ENCODE data around the gene AFM.

Gene AFM

GRCh38 chr4:73451404-73451803 is 30.1 kb upstream of the AFM start:
- Histone ChIP-seq H3K36me3 (ENCODE audit: control insufficient read depth in 2 of 2, insufficient read depth in 2 of 2, low read length in 2 of 2) (no peaks in the 10 kb centered on the region), H3K4me3 (ENCODE audit: low read length in 2 of 2) (no peak overlapping the region), H3K4me1 (ENCODE audit: control insufficient read depth, insufficient read depth, low read length) (no peaks in the 10 kb centered on the region), H3K27ac (ENCODE audit: low read length) (no peak overlapping the region), H3K9me3 (ENCODE audit: control insufficient read depth in 2 of 2, low read length in 2 of 2) (no peaks in the 10 kb centered on the region), H3K27me3 (ENCODE audit: control insufficient read depth in 1 of 2, insufficient read depth in 2 of 2, low read length in 2 of 2) (no peaks in the 10 kb centered on the region), H3K9ac (ENCODE audit: low read length in 2 of 2) (no peak overlapping the region)

- H3K27me3 ChIP-seq (ENCODE audit: control insufficient read depth in 1 of 2, insufficient read depth in 2 of 2, low read length in 2 of 2): no peaks in the 10 kb centered on the region
- no peak overlapping the region for H3K9ac ChIP-seq (ENCODE audit: low read length in 2 of 2)
- H3K27ac ChIP-seq (ENCODE audit: low read length): no peak overlapping the region
- no peaks in the 10 kb centered on the region for H3K9me3 ChIP-seq (ENCODE audit: control insufficient read depth in 2 of 2, low read length in 2 of 2)
- H3K4me1 ChIP-seq (ENCODE audit: control insufficient read depth, insufficient read depth, low read length): no peaks in the 10 kb centered on the region
- H3K4me3 ChIP-seq (ENCODE audit: low read length in 2 of 2): no peak overlapping the region
- H3K36me3 ChIP-seq (ENCODE audit: control insufficient read depth in 2 of 2, insufficient read depth in 2 of 2, low read length in 2 of 2): no peaks in the 10 kb centered on the region
Measured at GRCh38 chr4:73451981-73452747, 29.4 kb upstream of the AFM start.

DNA sequence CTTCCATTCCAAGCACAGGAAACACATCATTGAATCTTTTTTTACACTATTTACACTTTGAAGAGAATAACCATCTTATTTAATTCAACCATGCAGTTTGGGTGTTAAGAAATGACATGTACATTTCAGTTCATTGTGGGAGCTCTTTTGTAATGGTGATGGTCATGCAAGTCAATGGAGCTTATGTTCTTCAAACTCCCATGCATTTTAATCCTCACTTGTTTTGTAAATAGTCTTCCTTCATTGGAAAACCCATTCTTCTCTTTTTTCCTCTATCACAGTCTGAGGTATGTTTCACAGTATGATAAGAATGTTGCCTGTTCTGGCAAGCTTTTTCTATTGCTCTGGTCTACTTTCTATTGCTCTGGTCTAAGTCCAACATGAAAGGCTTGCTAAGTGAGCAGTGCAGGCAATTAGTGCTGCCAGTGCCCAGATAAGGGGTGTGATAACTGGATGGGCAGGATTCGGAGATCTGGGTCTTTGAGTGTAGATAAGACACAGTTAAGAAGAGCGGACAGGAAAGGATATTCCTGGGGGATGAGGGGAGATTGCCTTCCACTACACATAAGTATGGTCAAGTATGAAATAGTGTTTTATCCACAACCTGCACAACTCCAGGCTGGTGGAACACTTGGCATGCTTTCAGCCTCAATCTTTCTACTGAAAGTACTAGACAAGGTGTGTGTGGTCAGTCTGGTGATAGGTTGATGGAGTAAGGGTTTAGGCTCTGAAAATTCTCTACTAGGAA is 28.4 kb upstream of the AFM start:
- Histone ChIP-seq H3K4me3 (ENCODE audit: low read length in 2 of 2) (no peak overlapping the region), H3K27ac (ENCODE audit: low read length) (no peak overlapping the region), H3K4me1 (ENCODE audit: control insufficient read depth, insufficient read depth, low read length) (no peaks in the 10 kb centered on the region), H3K36me3 (ENCODE audit: control insufficient read depth in 2 of 2, insufficient read depth in 2 of 2, low read length in 2 of 2) (no peaks in the 10 kb centered on the region), H3K27me3 (ENCODE audit: control insufficient read depth in 1 of 2, insufficient read depth in 2 of 2, low read length in 2 of 2) (no peaks in the 10 kb centered on the region), H3K9ac (ENCODE audit: low read length in 2 of 2) (no peak overlapping the region), H3K9me3 (ENCODE audit: control insufficient read depth in 2 of 2, low read length in 2 of 2) (no peaks in the 10 kb centered on the region)

- H3K9ac ChIP-seq (ENCODE audit: low read length in 2 of 2): no peak overlapping the region
- no peak overlapping the region for H3K4me3 ChIP-seq (ENCODE audit: low read length in 2 of 2)
- H3K9me3 ChIP-seq (ENCODE audit: control insufficient read depth in 2 of 2, low read length in 2 of 2): no peaks in the 10 kb centered on the region
- no peaks in the 10 kb centered on the region for H3K27me3 ChIP-seq (ENCODE audit: control insufficient read depth in 1 of 2, insufficient read depth in 2 of 2, low read length in 2 of 2)
- H3K36me3 ChIP-seq (ENCODE audit: control insufficient read depth in 2 of 2, insufficient read depth in 2 of 2, low read length in 2 of 2): no peaks in the 10 kb centered on the region
- no peak overlapping the region for H3K27ac ChIP-seq (ENCODE audit: low read length)
- no peaks in the 10 kb centered on the region for H3K4me1 ChIP-seq (ENCODE audit: control insufficient read depth, insufficient read depth, low read length)
Measured at GRCh38 chr4:73453701-73454005, 27.9 kb upstream of the AFM start.

GRCh38 chr4:73454920-73455319 is 26.6 kb upstream of the AFM start:
- no peak overlapping the region for H3K9ac ChIP-seq (ENCODE audit: low read length in 2 of 2)
- H3K9me3 ChIP-seq (ENCODE audit: control insufficient read depth in 2 of 2, low read length in 2 of 2): no peaks in the 10 kb centered on the region
- no peaks in the 10 kb centered on the region for H3K27me3 ChIP-seq (ENCODE audit: control insufficient read depth in 1 of 2, insufficient read depth in 2 of 2, low read length in 2 of 2)
- H3K4me3 ChIP-seq (ENCODE audit: low read length in 2 of 2): no peak overlapping the region
- no peaks in the 10 kb centered on the region for H3K36me3 ChIP-seq (ENCODE audit: control insufficient read depth in 2 of 2, insufficient read depth in 2 of 2, low read length in 2 of 2)
- H3K27ac ChIP-seq (ENCODE audit: low read length): no peak overlapping the region
- H3K4me1 ChIP-seq (ENCODE audit: control insufficient read depth, insufficient read depth, low read length): no peaks in the 10 kb centered on the region

- Histone ChIP-seq H3K4me3 (ENCODE audit: low read length in 2 of 2) (no peak overlapping the region), H3K9ac (ENCODE audit: low read length in 2 of 2) (no peak overlapping the region), H3K9me3 (ENCODE audit: control insufficient read depth in 2 of 2, low read length in 2 of 2) (no peaks in the 10 kb centered on the region), H3K4me1 (ENCODE audit: control insufficient read depth, insufficient read depth, low read length) (no peaks in the 10 kb centered on the region), H3K27me3 (ENCODE audit: control insufficient read depth in 1 of 2, insufficient read depth in 2 of 2, low read length in 2 of 2) (no peaks in the 10 kb centered on the region), H3K27ac (ENCODE audit: low read length) (no peak overlapping the region), H3K36me3 (ENCODE audit: control insufficient read depth in 2 of 2, insufficient read depth in 2 of 2, low read length in 2 of 2) (no peaks in the 10 kb centered on the region)
Measured at GRCh38 chr4:73456177-73457022, 25.1 kb upstream of the AFM start.

DNA sequence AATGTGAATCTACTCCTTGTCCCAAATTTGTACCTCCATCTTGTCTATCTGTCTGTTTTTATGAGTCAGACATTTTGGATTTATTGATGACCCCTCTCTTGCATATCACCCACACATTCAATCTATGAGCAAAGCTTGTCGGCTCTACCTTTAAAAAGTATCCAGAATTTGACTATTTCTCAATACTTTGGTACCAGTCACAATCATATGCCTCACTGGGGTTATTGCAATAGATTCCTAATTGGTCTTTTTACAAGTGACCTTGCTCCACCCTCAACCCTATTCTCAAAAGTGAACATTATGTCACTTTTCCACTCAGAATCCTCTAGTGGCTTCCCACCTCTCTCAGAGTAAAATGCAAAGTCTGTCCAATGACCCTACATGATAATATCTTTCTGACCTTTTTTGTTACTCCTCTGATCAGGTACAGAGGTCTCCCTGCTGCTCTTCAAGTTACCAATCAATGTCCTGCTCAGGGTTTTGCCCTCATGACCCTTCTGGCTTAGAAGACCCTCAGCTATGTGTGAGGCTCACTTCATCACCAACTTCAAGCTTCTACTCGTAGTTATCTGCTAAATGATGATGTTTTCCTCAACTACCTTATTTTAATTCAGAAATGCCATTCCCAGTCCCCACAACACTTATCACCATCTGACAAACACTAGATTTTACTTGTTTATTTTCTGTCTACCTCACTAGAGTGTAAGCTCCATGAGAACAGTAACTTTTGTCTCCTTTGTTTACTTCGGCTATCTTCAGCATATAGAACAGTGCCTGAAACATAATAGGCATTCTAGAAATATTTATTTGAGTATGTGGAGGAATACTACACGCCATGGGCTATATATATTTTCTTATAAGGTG is 23.1 kb upstream of the AFM start:
- no peaks in the 10 kb centered on the region for H3K4me1 ChIP-seq (ENCODE audit: control insufficient read depth, insufficient read depth, low read length)
- H3K36me3 ChIP-seq (ENCODE audit: control insufficient read depth in 2 of 2, insufficient read depth in 2 of 2, low read length in 2 of 2): no peaks in the 10 kb centered on the region
- H3K27me3 ChIP-seq (ENCODE audit: control insufficient read depth in 1 of 2, insufficient read depth in 2 of 2, low read length in 2 of 2): no peaks in the 10 kb centered on the region
- no peak overlapping the region for H3K4me3 ChIP-seq (ENCODE audit: low read length in 2 of 2)
- H3K27ac ChIP-seq (ENCODE audit: low read length): no peak overlapping the region
- no peak overlapping the region for H3K9ac ChIP-seq (ENCODE audit: low read length in 2 of 2)
- H3K9me3 ChIP-seq (ENCODE audit: control insufficient read depth in 2 of 2, low read length in 2 of 2): no peaks in the 10 kb centered on the region

DNA sequence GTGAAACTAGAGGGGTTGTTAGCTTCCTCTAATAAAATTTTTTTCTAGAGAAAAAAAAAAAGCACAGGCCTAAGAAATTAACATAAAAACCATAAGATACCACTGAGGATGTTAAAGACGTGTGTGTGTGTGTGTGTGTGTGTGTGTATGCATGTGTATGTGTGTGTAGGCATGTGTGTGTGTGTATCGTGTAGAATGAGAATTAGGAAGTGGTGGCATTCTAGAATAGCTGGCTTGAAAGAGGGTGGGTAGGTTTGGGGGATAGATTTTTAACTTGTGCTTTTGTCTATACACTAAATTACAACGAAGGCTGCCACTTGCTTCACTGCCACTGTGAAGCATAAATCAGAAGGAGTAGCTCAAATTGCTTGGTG is 22.5 kb upstream of the AFM start:
- Histone ChIP-seq H3K4me1 (ENCODE audit: control insufficient read depth, insufficient read depth, low read length) (no peaks in the 10 kb centered on the region), H3K9me3 (ENCODE audit: control insufficient read depth in 2 of 2, low read length in 2 of 2) (no peaks in the 10 kb centered on the region), H3K27ac (ENCODE audit: low read length) (no peak overlapping the region), H3K36me3 (ENCODE audit: control insufficient read depth in 2 of 2, insufficient read depth in 2 of 2, low read length in 2 of 2) (no peaks in the 10 kb centered on the region), H3K27me3 (ENCODE audit: control insufficient read depth in 1 of 2, insufficient read depth in 2 of 2, low read length in 2 of 2) (no peaks in the 10 kb centered on the region), H3K9ac (ENCODE audit: low read length in 2 of 2) (no peak overlapping the region), H3K4me3 (ENCODE audit: low read length in 2 of 2) (no peak overlapping the region)

DNA sequence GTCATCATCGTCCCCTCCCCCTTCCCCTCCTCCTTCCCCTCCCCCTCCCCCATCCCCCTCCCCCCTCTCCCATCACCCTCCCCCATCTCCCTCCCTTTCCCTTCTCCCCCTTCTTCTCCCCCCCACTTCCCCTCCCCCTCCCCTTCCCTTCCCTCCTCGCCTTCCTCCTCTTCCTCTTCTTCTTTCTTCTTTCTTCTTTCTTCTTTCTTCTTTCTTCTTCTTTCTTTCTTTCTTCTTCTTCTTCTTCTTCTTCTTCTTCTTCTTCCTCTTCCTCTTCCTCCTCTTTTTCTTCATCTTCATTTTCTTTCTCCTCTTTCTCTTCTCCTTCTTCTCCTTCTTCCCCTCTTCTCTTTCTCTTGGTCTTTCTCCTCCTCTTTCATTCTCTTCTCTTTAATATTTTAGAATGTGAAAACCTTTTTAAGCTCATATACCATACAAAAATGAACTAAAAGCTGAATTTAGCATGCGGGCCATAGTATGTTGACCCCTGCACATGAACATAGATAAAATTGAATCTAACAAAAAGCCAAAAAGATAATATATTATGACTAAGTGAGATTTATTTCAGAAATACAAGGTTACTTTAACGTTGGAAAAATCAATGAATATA is 20.5 kb upstream of the AFM start:
- no peaks in the 10 kb centered on the region for H3K36me3 ChIP-seq (ENCODE audit: control insufficient read depth in 2 of 2, insufficient read depth in 2 of 2, low read length in 2 of 2)
- no peaks in the 10 kb centered on the region for H3K4me1 ChIP-seq (ENCODE audit: control insufficient read depth, insufficient read depth, low read length)
- H3K27me3 ChIP-seq (ENCODE audit: control insufficient read depth in 1 of 2, insufficient read depth in 2 of 2, low read length in 2 of 2): no peaks in the 10 kb centered on the region
- H3K4me3 ChIP-seq (ENCODE audit: low read length in 2 of 2): no peak overlapping the region
- no peak overlapping the region for H3K9ac ChIP-seq (ENCODE audit: low read length in 2 of 2)
- H3K27ac ChIP-seq (ENCODE audit: low read length): no peak overlapping the region
- no peaks in the 10 kb centered on the region for H3K9me3 ChIP-seq (ENCODE audit: control insufficient read depth in 2 of 2, low read length in 2 of 2)

DNA sequence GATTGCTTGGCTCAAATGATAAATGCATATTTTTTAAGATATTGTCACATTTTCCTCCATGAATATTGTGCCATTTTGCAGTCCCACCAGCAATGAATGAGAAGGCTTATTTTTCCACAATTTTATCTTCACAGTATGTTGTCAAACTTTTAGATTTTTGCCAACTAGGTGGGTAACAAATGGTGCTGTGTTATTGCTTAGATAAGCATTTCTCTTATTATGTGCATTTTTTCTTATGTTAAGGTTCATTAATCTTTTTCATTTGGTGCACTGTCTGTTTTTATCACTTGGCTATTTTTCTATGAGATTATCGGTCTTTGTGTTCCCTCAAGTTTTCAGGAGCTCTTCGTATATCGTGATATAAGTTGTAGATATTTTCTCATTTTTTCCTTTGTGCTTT is 13.4 kb upstream of the AFM start:
- no peak overlapping the region for H3K27ac ChIP-seq (ENCODE audit: low read length)
- no peaks in the 10 kb centered on the region for H3K4me1 ChIP-seq (ENCODE audit: control insufficient read depth, insufficient read depth, low read length)
- H3K9me3 ChIP-seq (ENCODE audit: control insufficient read depth in 2 of 2, low read length in 2 of 2): no peaks in the 10 kb centered on the region
- no peaks in the 10 kb centered on the region for H3K36me3 ChIP-seq (ENCODE audit: control insufficient read depth in 2 of 2, insufficient read depth in 2 of 2, low read length in 2 of 2)
- no peaks in the 10 kb centered on the region for H3K27me3 ChIP-seq (ENCODE audit: control insufficient read depth in 1 of 2, insufficient read depth in 2 of 2, low read length in 2 of 2)
- no peak overlapping the region for H3K9ac ChIP-seq (ENCODE audit: low read length in 2 of 2)
- H3K4me3 ChIP-seq (ENCODE audit: low read length in 2 of 2): no peak overlapping the region

Data from stomach smooth muscle (tissue), 2 donors.